Right lung (tissue), 5 donors: ENCODE results near the gene SH3GL3. TPM values are rescaled to one million over a fixed set of nuclear protein-coding genes. Genes with fewer than 3 reads are reported as not detected.

Experiments used
- DNase-seq, 2 donors: peaks; one replicate each; pipeline ENCODE4 v3.0.0-alpha.2; 2013
- polyA plus RNA-seq, 5 donors: library from polyadenylated mRNA; unstranded; fragments of 120-200 nt; gene quantifications; one replicate each; pipeline versions ENCODE4 v1.2.1 to v1.2.3, GENCODE V29; 2013; ENCODE audit warnings: inconsistent platforms in 1 of 5, low replicate concordance in 1 of 5; ENCODE audit not compliant: insufficient read length in 5 of 5, insufficient read depth in 1 of 5

Gene SH3GL3
- polyA plus RNA-seq, 5 donors: 8.0 to 18.6 (median 11.9) TPM

GRCh38 chr15:83458381-83458780 lies 11.2 kb downstream of the SH3GL3 start:
- DNase-seq: no peak

GRCh38 chr15:83462026-83462425 lies 14.9 kb downstream of the SH3GL3 start:
- DNase-seq: no peak

GRCh38 chr15:83462953-83463433 lies 15.9 kb downstream of the SH3GL3 start:
- DNase-seq: no peak

GRCh38 chr15:83470887-83471286 lies 23.7 kb downstream of the SH3GL3 start:
- no peak for DNase-seq

- DNase-seq: no peak
These were observed 24.2 kb downstream of the SH3GL3 start for GRCh38 chr15:83471307-83471866.

GRCh38 chr15:83472151-83472550 lies 25.0 kb downstream of the SH3GL3 start:
- DNase-seq: no peak

GRCh38 chr15:83472797-83473196 lies 25.7 kb downstream of the SH3GL3 start:
- no peak for DNase-seq

GRCh38 chr15:83474578-83474977 lies 27.4 kb downstream of the SH3GL3 start:
- no peak for DNase-seq

GRCh38 chr15:83475551-83475950 lies 28.4 kb downstream of the SH3GL3 start:
- DNase-seq: no peak

- DNase-seq: no peak
These were observed 28.9 kb downstream of the SH3GL3 start for GRCh38 chr15:83476066-83476465.

- DNase-seq: no peak
These were observed 29.6 kb downstream of the SH3GL3 start for GRCh38 chr15:83476708-83477107.

- DNase-seq: no peak
These were observed 30.1 kb downstream of the SH3GL3 start for GRCh38 chr15:83477172-83477807.

GRCh38 chr15:83477808-83478537 lies 30.8 kb downstream of the SH3GL3 start:
- DNase-seq: no peak

GRCh38 chr15:83483612-83484011 lies 36.5 kb downstream of the SH3GL3 start:
- no peak for DNase-seq

GRCh38 chr15:83484636-83485035 lies 37.5 kb downstream of the SH3GL3 start:
- no peak for DNase-seq

- no peak for DNase-seq
These were observed 39.2 kb downstream of the SH3GL3 start for GRCh38 chr15:83486363-83486762.

- DNase-seq: no peak
These were observed 40.4 kb downstream of the SH3GL3 start for GRCh38 chr15:83487519-83487918.

GRCh38 chr15:83489690-83490089 lies 42.5 kb downstream of the SH3GL3 start:
- DNase-seq: no peak

- no peak for DNase-seq
These were observed 44.3 kb downstream of the SH3GL3 start for GRCh38 chr15:83491486-83491885.

- DNase-seq: no peak
These were observed 49.6 kb downstream of the SH3GL3 start for GRCh38 chr15:83496766-83497165.

- no peak for DNase-seq
These were observed 51.2 kb downstream of the SH3GL3 start for GRCh38 chr15:83498374-83498773.

- DNase-seq: no peak
These were observed 51.7 kb downstream of the SH3GL3 start for GRCh38 chr15:83498801-83499200.

GRCh38 chr15:83499476-83499875 lies 52.3 kb downstream of the SH3GL3 start:
- no peak for DNase-seq
